Left renal cortex interstitium (tissue), 4 donors: Measurements from ENCODE around the gene GPR153. TPM values are rescaled to one million over a fixed set of nuclear protein-coding genes. Genes with fewer than 3 reads are reported as not detected.

Source experiments
- DNase-seq, 4 donors: peaks; one replicate each; pipeline ENCODE4 v3.0.0-alpha.2; 2013; ENCODE audit warnings: low read depth in 4 of 4, low spot score in 2 of 4, missing footprints in 1 of 4
- polyA plus RNA-seq, 4 donors: library from polyadenylated mRNA; unstranded; fragments of 120-200 nt; gene quantifications; one replicate each; pipeline ENCODE4 v1.2.1, GENCODE V29; 2013; ENCODE audit not compliant: insufficient read length in 4 of 4

The GPR153 gene
- polyA plus RNA-seq, 4 donors: 6.0 to 10.2 (median 8.1) TPM

DNA sequence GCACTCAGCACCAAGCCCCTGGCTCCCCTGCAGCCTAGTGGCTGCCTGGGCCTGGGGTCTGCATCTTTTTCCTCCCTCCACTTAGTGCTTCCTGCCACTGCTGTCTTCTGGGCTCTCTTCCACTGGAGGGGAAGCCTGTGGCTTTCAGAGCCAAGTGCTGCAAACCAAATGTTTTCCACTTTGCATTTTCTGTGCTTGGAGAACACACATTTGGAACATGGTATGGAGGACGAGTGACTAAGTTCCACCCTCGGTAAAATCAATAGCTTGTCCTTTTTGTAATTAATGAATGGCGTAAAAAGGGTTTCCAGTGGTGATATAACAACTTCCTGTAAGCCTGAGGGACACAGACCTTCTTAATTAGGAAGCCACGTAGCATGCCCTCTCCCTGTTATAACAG, 10.1 kb upstream of the GPR153 start:
- DNase-seq: no peak

DNA sequence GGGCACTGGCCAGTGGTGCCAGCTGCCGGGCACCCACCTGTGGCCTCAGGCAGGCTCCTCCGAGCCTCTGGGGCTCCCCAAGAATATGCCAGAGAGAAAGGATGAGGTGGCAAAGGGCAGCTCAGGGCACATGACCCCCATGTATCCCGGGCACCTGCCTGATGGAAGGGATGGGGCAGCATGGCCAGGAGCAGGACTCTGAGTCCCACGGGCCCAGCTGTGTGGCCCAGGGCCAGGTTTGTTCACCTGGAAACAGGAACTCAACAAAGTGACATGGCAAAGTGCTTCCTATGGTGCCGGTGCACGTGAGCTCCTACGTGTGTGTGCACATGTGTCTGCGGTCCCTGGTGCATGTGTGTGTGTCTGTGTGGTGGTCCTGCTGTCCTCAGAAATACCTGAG, 9.5 kb upstream of the GPR153 start:
- no peak for DNase-seq

DNA sequence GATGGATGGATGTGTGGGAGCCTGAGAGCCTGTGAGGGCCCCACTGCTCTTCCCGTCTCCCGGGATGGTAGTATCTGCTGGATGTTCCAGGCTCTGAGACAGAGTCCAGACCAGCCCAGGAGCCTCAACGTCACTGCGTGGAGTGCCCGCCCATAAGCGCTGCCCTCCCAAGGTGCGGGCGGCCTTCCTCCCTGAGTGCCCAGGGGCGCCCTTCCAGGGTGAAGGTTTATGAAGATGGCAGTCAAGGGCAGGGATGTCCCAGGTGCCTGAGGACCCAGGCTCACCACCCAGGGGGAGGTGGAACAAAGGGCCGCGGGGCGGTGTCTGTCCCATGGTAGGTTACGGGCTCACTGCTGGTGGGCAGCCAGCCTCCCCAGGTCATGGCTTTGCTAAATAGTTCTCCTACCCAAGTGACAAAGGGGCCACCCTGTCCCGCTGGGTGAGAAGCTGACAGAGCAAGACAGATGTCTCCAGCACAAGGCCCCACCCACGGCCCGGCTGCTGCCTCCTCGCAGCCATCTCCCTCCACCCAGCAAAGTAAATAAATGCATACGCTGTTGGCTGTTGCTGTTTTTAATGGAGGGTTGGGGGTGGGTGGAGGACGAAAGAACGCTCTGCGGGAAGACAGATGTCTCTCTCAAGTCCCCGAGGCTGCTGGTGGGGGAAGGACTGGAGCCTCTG, 9.0 kb upstream of the GPR153 start:
- no peak for DNase-seq

DNA sequence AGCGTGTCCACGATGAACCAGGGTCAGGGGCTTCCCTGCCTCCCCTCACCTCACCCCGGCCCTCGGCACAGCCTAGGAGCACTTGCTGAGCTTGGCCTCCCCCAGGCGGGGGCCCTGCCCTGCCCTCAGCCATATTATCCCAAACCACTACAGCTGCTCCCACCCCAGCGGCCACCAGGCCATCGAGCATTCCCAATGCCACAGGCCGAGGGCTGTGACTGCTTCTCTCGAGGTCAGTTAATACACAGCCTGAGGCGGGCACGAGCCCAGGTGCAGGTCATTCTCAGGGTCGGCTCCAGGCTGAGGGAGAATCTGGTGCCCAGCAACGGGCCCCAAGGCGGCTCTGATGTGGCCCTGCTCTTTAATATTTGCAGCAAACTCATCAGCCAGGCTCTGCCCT, 8.4 kb upstream of the GPR153 start:
- no peak for DNase-seq

DNA sequence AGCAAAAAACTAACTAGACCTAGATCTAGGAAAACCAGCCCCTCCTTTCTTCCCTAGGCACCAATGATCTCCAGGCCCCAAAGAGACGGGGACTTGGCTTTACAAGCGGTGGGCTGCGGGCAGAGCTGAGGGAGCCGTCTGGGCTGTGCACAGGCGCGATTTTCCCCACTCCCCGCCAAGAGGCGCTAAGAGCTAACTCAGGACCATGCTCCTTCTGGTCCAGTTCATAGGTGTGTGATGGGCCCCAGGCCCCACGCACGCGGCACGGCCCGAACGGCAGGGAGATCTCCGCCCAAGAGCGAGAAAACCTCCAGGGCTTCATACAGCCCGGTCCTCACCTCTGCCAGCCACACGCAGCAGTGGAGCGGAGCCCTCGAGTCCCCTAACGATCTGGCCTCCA, 7.5 kb upstream of the GPR153 start:
- no peak for DNase-seq

DNA sequence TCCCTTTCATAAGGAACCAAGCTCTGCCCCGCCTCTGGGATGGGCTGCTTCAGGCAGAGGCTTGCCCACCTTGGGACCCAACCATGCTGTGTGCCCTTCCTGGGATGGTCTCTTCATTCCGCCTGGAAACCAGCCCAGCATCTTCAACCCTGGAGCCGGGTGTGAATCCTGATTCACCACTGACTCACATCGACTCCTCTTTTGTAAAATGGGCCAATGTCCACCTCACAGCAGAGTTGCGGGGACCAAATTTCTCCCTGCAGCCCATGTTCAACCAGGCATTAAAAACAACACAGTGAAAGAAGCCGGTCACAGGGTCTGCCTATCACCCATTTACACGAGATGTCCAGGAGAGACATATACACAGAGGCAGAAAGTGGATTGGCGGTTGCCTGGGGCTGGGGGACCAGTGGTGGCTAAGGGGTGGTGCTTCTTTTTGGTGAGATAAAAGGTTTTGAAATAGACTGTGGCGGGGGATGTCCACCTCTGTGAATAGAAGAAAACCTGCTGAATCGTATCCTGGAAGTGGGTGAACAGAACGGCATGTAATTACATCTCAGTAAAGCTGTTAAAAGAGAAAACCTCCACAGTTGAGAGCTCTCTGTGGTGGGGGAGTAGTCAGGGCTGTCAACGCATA, 6.9 kb upstream of the GPR153 start:
- no peak for DNase-seq

DNA sequence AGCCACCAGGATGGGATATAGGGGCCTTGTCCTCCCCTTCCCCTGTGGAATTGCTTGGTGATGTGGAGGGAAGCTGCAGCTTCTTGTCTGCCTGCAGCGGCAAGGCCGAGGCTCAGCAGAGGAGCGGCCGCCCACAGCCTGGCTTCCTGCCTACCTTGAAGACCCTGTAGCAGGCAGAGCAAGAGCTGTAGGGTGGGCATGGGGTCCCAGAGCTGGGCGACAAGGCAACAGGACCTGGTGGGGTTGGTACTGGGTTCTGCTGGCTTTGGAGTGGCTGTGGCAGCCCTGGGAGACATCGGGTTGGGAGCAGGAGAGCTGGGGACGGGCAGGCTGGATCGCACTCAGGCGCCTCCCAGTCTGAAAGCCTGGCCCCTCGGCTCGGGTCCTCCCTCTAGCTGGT, 5.7 kb upstream of the GPR153 start:
- DNase-seq: no peak

DNA sequence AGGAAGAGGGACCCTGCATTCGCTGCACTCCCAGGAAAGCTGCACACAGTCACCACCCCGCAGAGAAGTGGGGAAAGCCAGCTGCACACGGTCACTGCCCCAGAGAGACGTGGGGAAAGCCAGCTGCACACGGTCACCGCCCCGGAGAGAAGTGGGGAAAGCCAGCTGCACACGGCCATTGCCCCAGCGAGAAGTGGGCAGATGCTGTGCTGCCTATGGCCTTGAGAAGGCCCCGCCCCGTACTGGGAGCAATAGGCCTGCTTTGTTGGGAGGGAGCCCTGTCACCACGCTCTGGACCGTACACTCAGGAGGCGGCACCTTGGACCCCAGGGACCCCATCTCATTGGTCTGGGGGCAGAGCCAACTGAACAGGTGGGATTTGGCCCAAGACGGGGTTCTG, 4.3 kb upstream of the GPR153 start:
- DNase-seq: no peak

DNA sequence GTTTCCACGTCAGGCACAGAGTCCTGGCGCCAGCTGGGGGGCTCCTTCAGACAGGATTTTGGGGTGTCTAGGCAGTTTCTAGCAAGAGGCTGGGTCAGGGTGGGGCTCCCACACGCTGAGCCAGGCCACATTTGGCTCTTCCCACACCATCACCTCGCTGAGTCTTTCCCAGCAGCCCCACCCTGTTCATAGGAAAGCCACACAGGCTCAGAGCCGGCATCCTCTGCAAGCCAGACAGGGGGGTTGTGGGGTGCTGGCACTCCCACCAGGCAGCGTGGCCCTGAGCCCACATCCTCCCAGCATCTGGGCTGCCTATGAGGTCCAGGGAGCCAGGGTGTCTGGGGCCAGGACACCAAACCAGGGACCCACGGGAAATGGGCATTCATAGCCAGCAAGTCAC, 2.8 kb upstream of the GPR153 start:
- DNase-seq: no peak

DNA sequence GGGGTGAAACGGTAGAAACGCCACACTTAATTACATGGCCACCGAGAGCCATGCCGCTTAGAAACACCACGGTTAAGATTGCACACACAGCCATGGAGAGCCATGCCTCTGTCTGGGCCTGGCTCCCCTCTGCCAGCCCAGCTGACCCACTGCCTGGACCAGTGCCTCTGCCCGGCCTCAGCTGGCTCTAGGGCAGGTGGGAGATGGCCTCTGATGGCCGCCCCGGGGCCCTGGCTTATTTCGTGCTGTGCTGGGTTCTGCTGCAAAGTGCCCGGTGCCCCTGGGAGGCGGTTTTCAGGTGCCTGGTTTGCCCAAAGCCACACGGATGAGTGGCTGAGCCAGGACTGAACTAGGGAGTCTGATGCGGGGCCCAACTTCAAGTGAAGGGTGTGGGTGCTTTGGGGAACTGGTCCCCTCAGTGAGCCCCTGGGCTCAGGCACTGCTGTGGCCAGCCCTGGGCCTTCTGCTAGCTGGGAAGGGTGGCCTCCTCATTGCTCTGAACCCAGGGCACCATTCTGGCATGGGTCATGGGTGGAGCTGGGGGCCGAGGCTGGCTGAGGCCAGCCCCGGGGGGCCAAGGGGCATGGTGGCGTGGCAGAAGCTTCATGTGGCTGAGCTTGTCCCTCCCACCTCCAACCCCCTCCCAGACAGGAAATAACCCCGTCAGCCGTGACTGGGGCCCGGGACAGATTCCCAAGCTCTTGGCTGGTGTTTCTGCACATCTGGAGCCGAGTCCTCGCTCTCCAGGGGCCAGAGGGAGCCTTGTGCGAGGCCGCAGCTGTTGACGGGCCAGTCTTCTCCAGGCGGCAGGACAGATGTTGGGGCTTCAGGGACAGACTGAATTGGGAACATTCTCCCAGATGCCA, 1.9 kb upstream of the GPR153 start:
- DNase-seq: no peak

DNA sequence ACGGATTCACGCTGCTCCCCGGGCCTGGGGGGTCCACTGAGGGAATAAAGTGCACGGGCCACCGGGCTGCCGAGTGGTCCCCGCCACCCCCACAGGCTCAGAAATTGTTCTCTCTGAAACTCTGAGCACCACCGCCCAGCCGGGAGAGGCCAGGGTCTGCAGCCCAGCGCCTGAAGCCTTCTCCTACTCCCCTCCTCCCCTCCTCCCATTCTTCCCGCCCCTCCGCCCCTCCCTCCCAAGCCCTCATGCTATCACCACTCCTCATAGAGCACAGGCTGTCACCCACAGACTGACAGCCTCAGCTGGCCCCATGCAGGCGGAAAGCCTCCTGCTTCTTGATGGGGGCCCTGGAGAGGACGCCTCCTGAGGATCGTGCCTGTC, 707 bp upstream of the GPR153 start:
- DNase-seq: no peak

DNA sequence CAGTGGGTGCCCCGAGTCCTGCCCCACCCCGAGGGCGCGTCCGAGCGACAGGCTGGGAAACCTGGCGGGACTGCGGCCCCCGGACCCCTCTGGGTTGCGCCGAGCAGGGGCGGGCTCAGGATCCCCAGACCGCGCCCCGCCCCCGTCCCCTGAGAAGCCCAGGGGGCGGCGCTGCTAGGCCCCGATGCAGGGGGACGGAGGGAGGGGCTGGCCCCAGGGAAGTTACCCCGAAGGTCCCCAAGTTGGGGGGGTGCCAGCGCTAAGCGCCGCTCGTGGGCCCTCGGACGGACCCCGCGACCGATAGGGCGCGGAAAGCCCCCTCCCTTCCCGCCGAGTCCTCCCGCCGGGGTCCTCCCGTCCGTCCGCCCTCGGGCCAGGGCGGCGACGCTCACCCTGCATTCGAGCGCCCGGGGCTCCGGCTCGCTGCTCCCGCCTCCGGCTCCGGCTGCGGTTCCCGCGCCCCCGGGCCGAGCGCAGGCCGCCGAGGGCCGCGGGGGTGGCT, 414 bp downstream of the GPR153 start:
- DNase-seq: no peak

DNA sequence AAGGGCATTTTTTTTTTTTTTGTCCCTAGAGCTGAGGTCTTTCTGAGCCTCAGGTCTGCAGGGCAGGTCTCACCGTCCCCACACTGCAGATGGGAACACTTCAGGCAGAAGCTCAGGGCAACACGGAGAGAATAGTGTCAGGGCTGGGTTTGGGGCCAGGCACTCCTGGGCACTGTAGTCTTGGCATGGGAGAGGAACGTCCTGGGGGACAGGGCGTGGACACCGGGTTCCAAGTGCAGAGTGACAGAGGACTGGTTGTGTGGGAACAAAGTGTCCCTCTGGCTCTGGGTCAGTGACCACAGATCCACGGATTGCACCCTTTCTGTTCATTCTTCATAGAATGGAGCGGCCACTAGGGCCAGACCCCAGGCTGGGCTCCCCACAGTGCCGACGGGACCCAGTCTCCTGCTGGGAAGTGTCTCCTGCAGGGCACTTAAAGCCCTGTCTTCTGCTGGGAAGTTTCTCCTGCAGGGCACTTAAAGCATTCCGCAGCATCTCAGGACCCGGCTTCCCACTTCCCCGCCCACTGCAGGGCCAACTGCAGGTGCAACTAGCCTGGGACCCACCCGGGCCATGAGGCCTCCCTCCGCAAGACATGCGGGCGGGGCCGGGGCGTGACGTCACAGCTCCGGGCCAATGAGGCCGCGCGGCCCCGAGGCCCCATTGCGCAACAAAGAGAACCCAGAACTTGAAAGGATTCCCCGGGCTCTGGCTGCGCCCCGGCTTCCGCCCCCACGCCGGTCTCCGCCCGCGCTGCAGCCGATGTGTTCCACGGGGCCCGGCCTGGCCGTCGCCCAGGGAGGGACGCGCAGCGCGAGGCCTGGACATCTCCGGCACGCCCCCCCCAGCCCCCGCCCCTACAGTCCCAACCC, 1.2 kb downstream of the GPR153 start:
- DNase-seq: no peak

DNA sequence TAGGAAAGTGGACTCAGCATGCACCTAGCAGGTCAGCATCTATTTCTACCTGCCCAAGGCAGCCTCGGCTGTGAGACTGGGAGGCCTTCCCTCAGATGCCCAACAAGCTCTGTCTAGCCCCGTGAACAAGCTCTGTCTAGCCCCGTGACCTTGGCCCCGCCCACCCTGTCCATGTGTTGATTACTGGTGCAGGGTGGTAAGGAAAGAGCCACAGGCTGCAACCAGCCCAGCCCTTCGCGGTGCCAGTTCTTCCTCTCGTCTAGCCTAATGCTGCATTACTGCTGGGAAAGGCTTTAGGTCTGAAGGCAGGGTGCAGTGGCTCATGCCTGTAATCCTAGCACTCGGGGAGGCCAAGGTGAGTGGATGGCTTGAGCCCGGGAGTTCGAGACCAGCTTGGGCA, 2.2 kb downstream of the GPR153 start:
- no peak for DNase-seq

DNA sequence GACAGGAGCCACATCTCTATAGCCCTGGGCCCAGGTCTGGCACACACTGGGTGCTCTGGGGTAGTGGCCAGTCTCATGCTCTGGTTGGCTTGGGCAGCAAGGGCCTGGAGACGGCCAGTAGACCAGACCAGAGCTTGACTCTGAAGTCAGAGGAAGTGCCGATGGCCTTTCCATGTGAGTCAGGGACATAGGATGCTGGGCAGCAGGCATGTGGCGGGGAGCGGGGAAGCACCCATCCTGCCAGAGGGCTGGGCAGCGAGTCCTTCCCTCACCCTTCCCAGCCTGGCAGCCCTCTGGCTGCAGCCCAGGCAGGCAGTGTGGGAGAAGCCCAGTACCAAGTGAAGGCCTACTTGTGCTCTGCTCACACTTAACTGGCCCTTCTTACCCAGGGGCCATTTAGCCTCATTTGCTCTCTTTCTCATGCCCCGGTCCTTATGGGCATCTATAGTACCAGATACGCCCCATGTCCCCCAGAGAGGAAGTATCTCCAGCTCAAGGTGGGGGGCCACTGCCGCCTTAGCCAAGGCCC, 3.3 kb downstream of the GPR153 start:
- DNase-seq: no peak

DNA sequence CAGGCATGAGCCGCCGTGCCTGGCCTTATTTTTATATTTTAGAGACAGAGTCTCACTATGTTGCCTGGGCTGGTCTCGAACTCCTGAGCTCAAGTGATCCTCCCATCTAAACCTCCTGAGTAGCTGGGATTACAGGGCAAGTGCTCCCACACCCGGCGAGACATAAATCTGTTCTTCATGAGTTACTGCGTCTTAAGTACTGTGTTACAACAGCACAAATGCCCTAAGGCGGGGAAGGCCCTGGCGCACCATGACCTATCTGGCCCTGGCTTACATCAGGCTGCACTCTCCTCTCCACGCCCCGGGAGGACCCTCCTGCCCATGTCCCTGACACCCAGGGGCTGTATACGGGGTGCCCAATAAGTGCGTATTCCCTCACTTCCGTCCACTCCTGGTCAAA, 4.3 kb downstream of the GPR153 start:
- no peak for DNase-seq

DNA sequence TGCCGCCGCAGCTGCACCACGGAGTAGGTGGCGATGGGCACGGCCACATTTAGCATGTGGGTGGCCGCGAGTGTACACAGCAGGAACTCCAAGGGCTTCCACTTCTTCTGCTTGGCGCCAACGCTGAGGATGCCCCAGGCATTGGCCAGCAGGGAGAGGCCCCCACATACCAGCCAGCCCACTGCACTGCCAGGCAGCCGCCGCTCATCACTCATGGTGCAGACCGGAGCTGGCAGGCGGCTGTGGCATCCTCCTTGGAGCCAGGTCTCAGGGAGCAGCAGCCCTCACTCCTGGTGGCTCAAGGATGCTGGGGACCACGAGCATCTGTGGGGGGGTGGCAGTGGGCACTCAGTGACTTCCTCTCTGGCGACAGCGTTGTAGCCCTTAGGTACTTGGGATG, 6.2 kb downstream of the GPR153 start:
- DNase-seq: no peak

DNA sequence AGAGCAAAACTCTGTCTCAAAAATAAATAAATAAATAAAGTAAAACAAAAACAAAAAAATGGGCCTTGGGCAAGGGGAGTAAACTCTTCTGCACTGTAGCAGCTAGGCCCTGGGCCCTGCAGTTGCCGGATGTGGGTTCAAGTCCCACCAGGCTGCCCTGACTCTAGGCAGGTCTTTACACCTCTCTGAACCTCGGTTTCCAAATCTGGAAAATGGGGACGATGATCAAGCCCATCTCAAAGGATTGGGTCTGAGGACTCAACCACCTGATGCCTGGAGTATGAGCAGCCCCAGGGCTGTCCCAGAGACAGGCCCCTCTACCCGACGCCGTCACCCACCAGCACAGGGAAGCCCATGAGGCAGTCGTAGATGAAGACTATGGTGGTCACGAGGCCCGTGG, 7.5 kb downstream of the GPR153 start:
- no peak for DNase-seq

DNA sequence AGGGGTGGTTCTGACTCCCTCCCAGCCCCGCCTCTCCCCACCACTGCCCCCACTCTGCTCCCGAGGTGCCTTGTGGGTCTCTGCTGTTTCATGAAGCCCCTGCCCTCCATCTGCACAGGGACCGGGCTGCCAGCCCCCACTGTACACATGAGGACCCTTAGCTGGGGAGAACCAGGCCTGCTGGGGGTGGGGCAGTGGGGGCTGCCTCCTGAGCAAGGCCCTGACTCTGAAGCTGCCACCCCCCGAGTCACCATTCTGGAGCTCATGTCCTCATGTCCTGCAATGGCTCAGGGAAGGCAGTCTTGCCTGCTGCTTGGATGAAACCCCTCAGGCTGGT, 8.6 kb downstream of the GPR153 start:
- DNase-seq: no peak

DNA sequence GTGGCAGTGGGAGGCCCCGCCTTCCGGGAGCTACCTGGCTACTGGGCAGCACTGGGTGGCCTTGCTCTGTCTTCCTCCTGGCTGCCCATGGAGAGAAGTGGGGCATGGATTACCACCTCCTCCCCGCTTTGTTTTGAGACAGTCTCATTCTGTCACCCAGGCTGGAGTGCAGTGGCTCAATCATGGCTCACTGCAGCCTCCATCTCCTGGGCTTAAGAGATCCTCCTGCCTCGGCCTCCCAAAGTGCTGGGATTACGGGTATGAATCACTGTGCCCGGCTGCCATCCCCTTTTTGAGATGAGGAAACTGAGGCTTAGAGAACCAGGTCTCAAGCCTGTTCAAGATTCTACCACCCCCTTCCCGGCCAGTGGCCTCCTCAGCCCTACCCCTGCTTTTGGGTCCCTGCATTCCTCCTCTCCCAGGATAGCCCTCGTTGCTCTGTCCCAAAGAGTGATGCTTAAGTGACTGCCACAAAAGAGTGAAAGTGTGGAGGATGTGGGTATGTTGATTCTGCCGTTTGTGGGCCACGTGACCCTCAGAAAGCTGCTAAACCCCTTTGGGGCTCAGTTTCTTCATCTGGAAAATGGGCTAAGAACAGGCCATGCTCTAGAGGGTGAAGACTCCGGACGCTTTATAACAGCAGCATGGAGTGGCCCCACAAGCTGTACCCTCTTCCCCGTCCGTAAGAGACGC, 9.1 kb downstream of the GPR153 start:
- no peak for DNase-seq
